ENCODE data around the gene WDR19.
"Not testable (repeated sequence)": the region's sequence is repeated elsewhere in the genome, so short reads cannot be mapped to it uniquely, and the experiment has no call there.

WDR19 gene

DNA sequence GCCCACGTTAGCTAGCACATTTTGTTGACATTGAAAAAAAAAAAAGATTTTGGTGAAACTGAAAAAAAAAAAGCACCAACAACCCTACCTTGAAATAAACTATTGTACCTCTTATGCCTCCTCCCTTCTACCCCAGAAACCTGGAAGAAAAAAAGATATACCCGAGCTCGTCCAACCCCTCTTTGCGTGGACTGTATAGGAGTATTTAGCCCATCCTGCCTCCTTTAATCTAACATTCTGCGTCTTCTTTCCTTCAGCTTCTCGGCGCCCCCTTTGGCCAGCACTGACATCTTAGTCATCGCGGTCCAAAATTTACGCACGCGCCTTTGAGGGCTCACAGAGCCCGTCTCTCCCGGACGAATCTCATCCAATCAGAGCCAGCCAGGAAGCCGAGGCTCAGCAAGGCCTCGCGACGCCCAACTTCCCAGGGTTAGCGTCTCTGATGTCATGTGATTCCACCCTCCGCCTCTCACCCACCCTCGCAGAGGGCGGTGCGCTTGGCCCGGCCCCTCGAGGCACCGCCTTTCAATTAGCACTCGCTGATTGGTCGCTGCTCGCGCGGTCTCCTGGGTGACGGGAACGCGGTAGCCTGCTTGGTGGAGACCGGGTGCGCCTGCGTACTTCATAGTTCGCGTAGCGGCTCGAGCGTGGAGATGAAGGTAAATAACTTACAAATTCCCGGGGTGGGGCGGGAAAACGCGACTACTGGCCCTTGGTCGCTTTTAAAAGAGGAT, at the start of gene WDR19:
WDR19 (plus strand) TSS at position 625 of the 734 bp plus-strand sequence; CDS start at position 654, 29 bp downstream.
- in situ Hi-C loops (cut with MboI; ENCODE audit: low sequenced_read_pairs), result no loop called here

DNA sequence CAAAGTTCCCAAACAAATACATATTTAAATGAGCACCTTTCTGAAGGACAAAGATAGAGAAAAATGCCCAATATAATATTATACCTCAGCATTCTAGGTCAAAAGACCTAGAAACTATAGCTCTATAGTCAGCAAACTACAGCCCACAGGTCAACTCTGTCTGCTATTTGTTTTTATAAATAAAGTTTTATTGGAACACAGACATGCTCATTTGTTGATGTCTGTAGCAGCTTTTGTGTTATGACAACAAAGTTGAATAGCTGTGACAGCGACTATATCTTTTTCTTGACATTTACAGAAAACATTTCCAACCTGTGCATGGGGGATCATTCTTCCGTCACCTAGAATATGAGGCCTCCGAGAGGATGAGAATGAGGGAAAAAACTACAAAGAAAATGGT, 48.7 kb upstream of the WDR19 start:
- in situ Hi-C loops (cut with MboI; ENCODE audit: low sequenced_read_pairs), result loop anchor here (10.0 kb wide), 1 partner anchor 229 kb away; no protein-coding TSS in a partner anchor

- in situ Hi-C loops (cut with MboI; ENCODE audit: low sequenced_read_pairs), result loop anchor here (10.0 kb wide), 1 partner anchor 230 kb away; no protein-coding TSS in a partner anchor
Observed at GRCh38 chr4:39134683-39135306, 47.5 kb upstream of the WDR19 start.

GRCh38 chr4:39138227-39138626, 44.1 kb upstream of the WDR19 start:
- in situ Hi-C loops (cut with MboI; ENCODE audit: low sequenced_read_pairs), result loop anchor here (10.0 kb wide), 1 partner anchor 233 kb away; no protein-coding TSS in a partner anchor

DNA sequence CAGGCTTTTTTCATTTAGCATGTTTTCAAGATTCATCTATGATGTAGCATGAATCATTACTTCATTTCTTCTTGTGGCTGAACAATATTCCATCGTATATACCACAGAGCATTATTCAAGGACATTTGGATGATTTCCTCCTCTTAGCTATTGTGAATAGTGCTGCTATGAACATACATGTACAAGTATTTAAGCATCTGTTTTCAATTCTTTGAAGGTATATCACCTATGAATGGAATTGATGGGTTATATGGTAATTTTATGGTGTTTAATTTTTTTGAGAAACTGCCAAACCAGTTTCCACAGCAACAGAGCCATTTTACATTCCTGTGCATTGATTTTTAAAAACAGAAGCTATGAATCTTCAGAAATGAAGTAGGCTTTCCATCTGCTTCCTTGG, 36.1 kb upstream of the WDR19 start:
- in situ Hi-C loops (cut with MboI; ENCODE audit: low sequenced_read_pairs), result no loop called here

DNA sequence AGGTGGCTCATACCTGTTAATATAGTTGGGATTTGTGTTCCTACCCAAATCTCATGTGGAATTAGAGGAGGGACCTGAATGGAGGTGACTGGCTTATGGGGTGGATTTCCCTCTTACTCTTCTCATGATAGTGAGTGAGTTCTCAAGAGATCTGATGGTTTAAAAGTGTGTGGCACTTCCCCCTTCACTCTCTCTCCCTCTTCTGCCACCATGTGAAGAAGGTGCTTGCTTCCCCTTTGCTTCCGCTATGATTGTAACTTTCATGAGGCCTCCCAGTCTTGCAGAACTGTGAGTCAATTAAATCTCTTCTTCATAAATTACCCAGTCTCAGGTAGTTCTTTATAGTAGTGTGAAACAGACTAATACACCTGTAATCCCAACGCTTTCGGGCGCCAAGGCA, 28.3 kb upstream of the WDR19 start:
- in situ Hi-C loops (cut with MboI; ENCODE audit: low sequenced_read_pairs), result no loop called here

DNA sequence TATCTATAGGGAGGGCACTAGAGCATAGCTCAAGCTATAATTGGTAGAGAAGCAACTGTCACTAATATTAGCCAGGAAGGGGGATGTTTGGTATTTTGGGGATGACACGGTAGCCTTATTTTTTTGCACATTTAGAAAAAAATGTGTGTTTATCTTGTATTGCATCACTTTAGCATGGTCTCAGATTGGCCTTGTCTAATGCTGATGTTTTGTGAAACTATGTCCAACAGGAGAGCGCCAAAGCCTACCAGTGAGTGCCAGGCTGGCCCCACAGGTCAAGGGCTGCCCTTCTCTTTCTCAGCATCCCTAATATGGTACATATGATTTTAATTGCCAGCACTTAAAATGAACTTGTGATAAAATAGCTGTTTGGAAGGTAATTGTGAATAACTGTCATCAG, 24.8 kb upstream of the WDR19 start:
- in situ Hi-C loops (cut with MboI; ENCODE audit: low sequenced_read_pairs), result no loop called here

- in situ Hi-C loops (cut with MboI; ENCODE audit: low sequenced_read_pairs), result no loop called here
Observed at GRCh38 chr4:39166177-39166576, 16.2 kb upstream of the WDR19 start.

GRCh38 chr4:39166669-39167068, 15.7 kb upstream of the WDR19 start:
- in situ Hi-C loops (cut with MboI; ENCODE audit: low sequenced_read_pairs), result no loop called here

- in situ Hi-C loops (cut with MboI; ENCODE audit: low sequenced_read_pairs), result no loop called here
Observed at GRCh38 chr4:39169426-39169825, 12.9 kb upstream of the WDR19 start.

GRCh38 chr4:39170301-39170700, 12.0 kb upstream of the WDR19 start:
- in situ Hi-C loops (cut with MboI; ENCODE audit: low sequenced_read_pairs), result no loop called here

DNA sequence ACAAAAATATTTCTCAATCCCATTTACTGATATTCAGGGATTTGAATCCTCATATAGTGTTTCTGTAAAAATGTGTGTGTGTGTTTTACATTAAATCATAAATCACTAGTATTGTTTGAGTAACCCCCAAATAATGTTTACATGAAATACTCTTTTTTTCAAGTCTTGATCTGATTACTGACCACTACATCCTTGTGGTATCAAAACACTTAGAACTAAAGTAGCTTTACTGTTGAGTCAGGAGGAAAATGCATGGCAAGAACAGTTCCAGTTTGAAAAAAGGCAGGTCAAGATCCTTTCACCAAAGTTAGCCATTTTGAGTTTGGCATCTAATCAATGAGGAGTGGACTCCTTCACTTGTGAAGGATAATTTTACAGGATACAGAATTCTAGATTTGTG, 3.6 kb upstream of the WDR19 start:
- in situ Hi-C loops (cut with MboI; ENCODE audit: low sequenced_read_pairs), result no loop called here

DNA sequence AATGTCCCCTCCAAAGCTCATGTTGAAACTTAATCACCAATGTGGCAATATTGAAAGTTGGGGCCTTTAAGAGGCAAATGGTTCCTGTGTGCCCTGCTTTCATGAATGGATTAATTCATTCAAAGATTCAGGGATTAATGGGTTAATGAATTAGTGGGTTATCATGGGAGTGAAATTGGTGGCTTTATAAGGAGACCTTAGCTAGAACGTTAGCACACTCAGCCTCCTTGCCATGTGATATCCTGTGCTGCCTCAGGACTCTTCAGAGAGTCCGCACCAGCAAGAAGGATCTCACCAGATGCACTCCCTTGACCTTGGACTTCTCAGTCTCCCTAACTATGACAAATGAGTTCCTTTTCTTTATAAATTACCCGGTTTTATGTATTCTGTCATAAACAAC, 2.6 kb upstream of the WDR19 start:
- in situ Hi-C loops (cut with MboI; ENCODE audit: low sequenced_read_pairs), result no loop called here

DNA sequence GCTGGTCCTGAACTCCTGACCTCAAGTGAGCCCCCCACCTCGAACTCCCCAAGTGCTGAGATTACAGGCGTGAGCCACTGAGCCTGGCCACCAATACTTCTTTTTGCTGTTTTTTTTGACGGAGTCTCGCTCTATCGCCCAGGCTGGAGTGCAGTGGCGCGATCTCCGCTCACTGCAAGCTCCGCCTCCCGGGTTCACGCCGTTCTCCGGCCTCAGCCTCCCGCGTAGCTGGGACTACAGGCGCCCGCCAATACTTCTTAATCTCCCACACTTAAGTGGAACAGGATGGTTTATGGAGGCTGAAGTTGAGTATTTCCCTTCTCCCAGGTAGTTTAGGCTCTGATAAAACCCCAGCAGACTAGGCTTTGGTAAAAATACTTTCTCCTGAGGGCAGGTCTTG, 1.7 kb upstream of the WDR19 start:
- in situ Hi-C loops (cut with MboI; ENCODE audit: low sequenced_read_pairs), result not testable (repeated sequence)

GRCh38 chr4:39181520-39181904, 817 bp upstream of the WDR19 start:
- in situ Hi-C loops (cut with MboI; ENCODE audit: low sequenced_read_pairs), result no loop called here

GRCh38 chr4:39201963-39202362, 19.6 kb downstream of the WDR19 start:
- in situ Hi-C loops (cut with MboI; ENCODE audit: low sequenced_read_pairs), result no loop called here

DNA sequence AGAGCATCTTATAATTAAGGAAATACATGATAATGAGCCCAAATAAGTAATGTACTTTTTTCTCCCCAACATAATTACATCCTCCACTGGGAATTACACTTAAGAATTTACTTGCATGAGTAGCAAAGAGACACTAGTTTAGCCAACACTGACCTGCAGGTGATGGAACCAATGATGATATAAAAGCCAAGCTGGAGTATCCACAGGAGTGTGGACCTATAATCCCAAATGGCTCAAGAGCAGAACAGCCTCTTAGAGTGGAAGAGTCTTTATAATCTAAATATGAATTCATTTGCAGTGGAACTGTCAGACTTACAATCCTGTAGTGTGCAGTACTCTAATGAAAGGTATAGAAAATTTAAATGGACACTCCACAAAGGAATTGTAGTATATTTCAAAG, 22.2 kb downstream of the WDR19 start:
- in situ Hi-C loops (cut with MboI; ENCODE audit: low sequenced_read_pairs), result no loop called here

- in situ Hi-C loops (cut with MboI; ENCODE audit: low sequenced_read_pairs), result no loop called here
Observed at GRCh38 chr4:39205000-39205399, 22.7 kb downstream of the WDR19 start.

DNA sequence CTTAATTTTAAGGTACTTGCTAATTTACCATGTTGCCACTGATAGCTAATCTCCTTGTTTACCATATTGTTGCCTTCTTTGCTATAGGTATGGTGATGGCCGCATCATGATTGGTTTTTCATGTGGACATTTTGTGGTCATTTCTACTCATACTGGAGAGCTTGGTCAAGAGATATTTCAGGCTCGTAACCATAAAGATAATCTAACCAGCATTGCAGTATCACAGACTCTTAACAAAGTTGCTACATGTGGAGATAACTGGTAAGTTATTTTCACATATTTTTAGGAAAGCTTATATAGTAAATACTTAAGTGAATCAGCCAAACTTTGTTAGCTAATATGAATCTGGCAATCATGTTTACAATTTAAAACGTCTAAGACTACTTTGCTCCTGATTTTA, 23.1 kb downstream of the WDR19 start:
- in situ Hi-C loops (cut with MboI; ENCODE audit: low sequenced_read_pairs), result no loop called here

DNA sequence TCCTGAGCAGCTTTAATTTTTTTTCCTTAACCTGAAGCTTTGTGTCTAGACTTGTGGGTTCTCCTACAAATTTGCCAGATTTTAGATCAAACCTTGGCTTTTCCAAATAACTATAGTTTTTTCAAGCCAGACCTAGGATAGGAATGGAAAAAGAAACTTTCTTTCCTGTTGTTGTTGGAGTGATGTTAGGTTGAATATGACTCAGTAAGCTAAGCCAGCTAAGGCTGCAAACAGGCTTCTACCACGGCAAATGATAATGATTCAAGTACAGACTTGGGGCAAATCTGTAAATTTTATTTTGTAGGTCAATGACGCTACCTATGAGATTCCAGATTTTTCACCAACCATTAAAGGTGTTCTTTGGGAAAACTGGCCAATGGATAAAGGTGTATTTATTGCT, 45.6 kb downstream of the WDR19 start:
- in situ Hi-C loops (cut with MboI; ENCODE audit: low sequenced_read_pairs), result no loop called here

DNA sequence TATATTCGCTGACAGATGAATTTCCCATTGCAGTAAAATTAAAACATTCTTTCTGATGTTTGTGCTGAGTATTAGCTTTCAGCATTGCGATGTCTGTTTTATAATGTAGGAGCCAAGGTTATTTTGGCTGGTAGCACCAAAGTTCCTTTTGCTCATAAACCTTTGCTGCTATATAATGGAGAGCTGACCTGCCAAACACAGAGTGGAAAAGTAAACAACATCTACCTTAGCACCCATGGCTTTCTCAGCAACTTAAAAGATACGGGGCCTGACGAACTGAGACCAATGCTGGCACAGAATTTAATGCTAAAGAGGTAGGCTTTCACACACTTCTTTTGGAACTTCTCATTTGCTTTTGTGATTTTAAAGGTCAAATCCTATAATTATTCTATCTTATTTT, 46.0 kb downstream of the WDR19 start:
- in situ Hi-C loops (cut with MboI; ENCODE audit: low sequenced_read_pairs), result no loop called here

DNA sequence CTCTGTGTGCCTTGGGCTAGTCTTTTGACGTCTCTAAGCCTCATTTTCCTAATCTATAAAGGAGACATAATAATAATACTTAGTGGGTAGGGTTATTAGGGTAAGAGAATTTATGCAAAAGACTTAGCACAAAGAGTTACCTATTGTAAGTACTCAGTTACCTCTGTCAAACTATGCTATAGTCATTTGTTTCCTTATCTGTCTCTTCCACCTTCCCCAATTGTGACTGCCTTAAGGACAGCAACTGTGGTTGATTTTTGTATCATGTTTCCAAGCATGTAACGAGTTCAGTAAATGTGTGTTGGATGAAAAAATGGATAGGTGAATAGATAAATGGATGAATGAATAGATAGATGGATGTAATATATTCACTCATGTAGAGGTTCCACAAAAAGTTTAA, 48.1 kb downstream of the WDR19 start:
- in situ Hi-C loops (cut with MboI; ENCODE audit: low sequenced_read_pairs), result no loop called here

- in situ Hi-C loops (cut with MboI; ENCODE audit: low sequenced_read_pairs), result no loop called here
Observed at GRCh38 chr4:39231660-39232059, 49.3 kb downstream of the WDR19 start.
